GM10248 (cell line): Measurements from ENCODE around the gene LEF1.

Experiments
- CTCF ChIA-PET: fragments of 300-600 bp; sonication (Branson Sonifier 250); formaldehyde crosslinking; extraction: SDS; loops from one replicate; lab custom pipeline; 2021; ENCODE audit warnings: antibody characterized with exemption; lab: Yijun Ruan, JAX
- POLR2A ChIA-PET: fragments of 350-650 bp; sonication (Branson Sonifier 250); formaldehyde crosslinking; extraction: SDS; loops from one replicate; lab custom pipeline; 2020; ENCODE audit warnings: antibody characterized with exemption; lab: Yijun Ruan, JAX
- DNase-seq: peaks from one replicate; pipeline ENCODE4 v3.0.0; 2012; ENCODE audit errors: extremely low spot score
- TF ChIP-seq, protein P1 (sequence below): IDR thresholded peaks from 2 replicates; pipeline ENCODE4 v1.5.1; 2012; ENCODE audit warnings: mild to moderate bottlenecking, low read depth; ENCODE audit errors: extremely low read depth, missing control alignments, control extremely low read depth

Gene LEF1

DNA sequence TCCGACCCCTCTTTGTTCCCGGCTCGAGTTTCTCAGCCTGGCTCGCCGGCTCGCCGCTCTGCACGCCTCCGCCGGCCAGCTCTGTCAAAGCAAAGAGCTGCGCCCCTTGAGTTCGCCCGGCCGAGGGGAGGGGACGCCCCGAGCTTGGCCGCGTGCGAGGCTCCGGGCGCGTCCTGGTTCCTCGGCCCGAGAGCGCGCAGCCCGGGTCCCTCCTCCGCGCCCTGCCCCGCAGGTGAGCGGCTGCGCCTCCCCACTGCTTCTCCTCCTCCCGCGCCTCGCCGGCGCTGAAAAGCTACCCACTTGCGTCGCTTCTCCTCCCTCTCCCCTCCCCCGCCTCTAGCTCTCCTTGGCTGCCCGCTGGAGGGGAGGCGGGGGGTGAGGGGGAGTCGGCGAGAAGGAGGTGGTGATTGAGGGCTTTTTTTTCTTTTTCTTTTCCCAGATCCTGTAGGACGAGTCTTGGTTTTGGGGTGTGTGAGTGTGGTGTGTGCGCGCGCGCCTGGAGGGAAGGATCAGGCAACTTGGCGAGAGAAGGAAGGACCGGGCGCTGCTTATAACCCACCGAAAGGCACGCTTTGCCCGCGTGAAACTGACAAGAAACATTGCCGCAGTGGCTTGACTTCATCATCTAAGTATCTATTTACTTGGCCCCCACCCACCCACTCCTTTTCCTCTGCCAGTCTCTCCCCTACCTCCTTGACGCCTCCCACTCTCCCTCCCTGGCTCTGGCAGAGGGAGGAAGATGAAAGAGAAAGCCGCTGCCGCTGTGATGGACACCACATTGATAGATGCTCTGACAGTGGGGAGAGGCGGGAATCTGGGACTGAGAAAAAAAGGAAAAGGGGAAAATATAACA, at the start of gene LEF1:
TSS of gene LEF1 (minus strand) at position 262 of the 853 bp plus-strand sequence. CDS start 1,165 bp downstream, outside the sequence.
- peak; percentile 71 for DNase-seq
- ChIA-PET CTCF (interaction anchor here (0.7 to 1.1 kb wide), 3 partner anchors 9 to 150 kb away, joined by 3 to 4 read pairs (median 3); no protein-coding TSS in a partner anchor), POLR2A (no interaction called here)
- TF ChIP-seq, protein P1, sequence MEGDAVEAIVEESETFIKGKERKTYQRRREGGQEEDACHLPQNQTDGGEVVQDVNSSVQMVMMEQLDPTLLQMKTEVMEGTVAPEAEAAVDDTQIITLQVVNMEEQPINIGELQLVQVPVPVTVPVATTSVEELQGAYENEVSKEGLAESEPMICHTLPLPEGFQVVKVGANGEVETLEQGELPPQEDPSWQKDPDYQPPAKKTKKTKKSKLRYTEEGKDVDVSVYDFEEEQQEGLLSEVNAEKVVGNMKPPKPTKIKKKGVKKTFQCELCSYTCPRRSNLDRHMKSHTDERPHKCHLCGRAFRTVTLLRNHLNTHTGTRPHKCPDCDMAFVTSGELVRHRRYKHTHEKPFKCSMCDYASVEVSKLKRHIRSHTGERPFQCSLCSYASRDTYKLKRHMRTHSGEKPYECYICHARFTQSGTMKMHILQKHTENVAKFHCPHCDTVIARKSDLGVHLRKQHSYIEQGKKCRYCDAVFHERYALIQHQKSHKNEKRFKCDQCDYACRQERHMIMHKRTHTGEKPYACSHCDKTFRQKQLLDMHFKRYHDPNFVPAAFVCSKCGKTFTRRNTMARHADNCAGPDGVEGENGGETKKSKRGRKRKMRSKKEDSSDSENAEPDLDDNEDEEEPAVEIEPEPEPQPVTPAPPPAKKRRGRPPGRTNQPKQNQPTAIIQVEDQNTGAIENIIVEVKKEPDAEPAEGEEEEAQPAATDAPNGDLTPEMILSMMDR, result no peak

DNA sequence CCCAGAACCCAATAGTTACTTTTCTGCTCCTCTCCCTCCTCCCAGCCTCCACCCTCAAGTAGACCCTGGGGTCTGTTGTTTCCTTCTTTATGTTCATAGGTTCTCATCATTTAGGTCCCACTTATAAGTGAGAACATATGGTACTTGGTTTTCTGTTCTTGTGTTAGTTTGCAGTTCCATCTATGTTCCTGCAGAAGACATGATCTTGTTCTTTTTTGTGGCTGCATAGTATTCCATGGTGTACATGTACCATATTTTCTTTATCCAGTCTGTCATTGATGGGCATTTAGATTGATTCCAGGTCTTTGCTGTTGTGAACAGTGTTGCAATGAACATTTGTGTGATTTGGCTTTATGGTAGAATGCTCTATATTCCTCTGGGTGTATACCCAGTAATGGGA, 47.8 kb upstream of the LEF1 start:
- ChIA-PET POLR2A (no interaction called here), CTCF (no interaction called here)
- TF ChIP-seq, protein P1, result no peak
- no peak for DNase-seq

DNA sequence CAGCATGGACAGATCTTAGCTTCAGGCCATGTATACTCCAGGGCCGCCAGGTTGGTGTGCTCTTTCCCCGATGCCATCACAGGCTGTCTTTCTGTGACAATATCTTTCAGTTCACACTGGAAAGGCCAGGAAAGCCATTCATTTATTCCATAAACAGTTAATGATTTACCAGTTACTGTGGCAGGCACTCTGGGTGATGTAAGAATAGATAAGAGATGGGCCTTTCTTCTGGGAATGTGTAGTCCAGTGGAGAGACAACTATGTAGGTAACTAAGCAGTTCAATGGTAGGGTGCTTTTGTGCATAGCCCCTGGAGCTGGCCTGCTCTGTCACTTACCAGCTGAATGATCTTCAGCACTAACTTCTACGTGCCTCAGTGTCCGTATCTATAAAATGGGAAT, 46.3 kb upstream of the LEF1 start:
- no peak for DNase-seq
- TF ChIP-seq, protein P1, result no peak
- POLR2A ChIA-PET, result no interaction called here
- CTCF ChIA-PET, result no interaction called here

DNA sequence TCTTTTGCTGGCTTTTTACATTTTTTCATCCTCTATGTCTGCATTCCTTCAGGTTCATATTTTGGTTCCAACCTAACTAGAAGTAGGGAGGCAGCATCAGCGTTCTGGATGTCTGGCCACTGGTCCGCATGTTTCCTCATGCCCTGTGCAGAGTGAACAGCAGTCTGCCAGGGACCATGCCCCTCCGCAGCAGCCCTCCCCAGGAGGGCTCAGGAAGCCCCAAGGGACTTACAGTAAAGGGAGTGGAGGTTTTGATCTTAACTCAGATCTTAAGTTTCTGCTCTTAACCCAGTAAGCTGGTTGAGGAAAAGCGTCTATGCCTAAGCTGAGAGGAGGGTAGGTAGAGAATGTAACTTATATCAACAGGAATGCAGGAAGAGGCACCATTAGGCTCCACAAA, 45.0 kb upstream of the LEF1 start:
- TF ChIP-seq, protein P1, result no peak
- ChIA-PET CTCF (no interaction called here), POLR2A (no interaction called here)
- no peak for DNase-seq

DNA sequence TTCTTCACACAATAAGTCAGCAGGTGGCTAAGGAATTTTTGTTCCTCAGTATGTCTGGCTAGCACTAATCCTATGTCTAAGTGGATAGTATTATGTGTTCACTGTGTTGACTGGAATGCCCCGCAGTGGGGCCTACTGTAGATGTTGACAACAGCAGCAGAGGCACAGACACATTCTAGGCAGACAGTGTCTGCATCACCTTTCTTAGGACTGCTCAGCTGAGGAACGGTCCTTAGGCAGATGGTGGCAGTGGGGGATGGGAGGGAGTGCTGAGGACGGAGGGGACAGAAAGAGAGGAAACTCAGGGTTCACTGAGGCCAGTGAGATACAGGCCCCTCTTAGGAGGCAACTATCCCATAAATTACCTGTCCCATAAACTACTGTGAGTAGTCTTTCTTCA, 44.6 kb upstream of the LEF1 start:
- no peak for DNase-seq
- POLR2A ChIA-PET, result no interaction called here
- CTCF ChIA-PET, result no interaction called here
- TF ChIP-seq, protein P1, result no peak

DNA sequence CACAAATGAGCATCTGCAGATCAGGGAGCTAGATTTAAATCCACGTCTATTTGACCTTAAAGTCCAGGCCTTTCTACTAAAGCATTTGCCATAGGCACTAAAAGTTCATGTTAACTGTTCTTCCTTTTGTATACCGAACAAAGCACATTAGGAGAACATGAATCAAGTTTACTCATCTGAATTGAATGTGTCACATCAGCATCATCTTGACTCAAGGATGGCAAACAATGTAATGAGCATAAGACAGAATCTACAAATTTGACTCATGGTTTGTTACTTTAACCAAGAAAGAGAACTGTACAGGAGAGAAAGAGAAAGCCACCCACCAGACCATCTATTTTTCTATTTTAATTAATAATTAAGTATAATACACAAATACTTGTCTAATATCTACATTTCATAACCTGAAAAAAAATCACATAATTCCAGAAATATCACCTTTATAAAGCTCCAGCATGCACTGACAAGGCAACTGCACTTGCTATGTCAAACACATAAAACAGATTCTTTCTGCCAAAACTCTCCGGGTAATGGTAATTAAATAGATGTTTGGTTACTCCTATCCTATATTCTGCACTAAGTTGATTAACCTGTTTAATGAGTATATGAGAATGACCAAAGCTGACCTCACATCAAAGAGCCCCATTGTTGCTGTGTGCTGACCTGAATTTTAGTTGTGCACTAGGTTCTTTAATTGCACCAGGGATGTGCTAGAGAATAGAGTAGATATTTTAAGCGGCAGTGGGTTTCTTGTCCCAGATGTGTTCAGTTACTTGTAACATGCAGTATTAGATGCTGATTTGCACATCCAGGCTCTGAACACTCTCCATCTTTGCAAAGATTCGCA, 42.5 kb upstream of the LEF1 start:
- TF ChIP-seq, protein P1, result no peak
- no peak for DNase-seq
- POLR2A ChIA-PET, result no interaction called here
- CTCF ChIA-PET, result no interaction called here
